ENCODE data around the gene CCDC188. TPM values are rescaled to one million over a fixed set of nuclear protein-coding genes. Genes with fewer than 3 reads are reported as not detected.

Gene CCDC188
- total and polyA plus RNA-seq, 2 of the 4 experiments (the other 2 are of a cell fraction) = 0.10 TPM; not detected in 1

DNA sequence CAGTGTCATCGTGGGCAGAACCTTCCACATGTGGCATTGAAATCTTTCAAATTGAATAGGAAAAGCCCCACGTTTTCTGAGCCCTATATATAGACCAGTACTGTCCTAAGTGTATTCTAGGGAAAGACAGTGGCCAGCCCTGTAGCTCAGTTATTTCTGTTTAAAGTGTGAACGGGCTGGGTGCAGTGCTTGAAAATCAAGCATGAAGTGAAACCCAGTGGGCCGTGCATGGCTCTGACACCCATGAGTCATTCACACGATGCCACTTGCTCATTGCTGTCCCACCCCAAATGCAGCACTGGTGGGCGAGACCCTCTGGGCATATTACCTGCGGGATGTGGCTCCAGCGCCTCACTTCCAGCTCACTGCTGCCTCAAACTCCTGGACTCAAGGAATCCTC, 29.8 kb upstream of the CCDC188 start:
- no peak for DNase-seq
- no peak overlapping the region for H2BK20ac ChIP-seq (ENCODE audit: low read depth, low read length)
- TF ChIP-seq RCOR1 (IDR thresholded peaks at IDR 0.05; ENCODE audit: insufficient replicate concordance, low read length) = no peak
- TF ChIP-seq, protein P1, sequence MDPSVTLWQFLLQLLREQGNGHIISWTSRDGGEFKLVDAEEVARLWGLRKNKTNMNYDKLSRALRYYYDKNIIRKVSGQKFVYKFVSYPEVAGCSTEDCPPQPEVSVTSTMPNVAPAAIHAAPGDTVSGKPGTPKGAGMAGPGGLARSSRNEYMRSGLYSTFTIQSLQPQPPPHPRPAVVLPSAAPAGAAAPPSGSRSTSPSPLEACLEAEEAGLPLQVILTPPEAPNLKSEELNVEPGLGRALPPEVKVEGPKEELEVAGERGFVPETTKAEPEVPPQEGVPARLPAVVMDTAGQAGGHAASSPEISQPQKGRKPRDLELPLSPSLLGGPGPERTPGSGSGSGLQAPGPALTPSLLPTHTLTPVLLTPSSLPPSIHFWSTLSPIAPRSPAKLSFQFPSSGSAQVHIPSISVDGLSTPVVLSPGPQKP (IDR thresholded peaks at IDR 0.05; ENCODE audit: borderline replicate concordance, low read depth, low read length) = no peak
- TF ChIP-seq, protein P2, sequence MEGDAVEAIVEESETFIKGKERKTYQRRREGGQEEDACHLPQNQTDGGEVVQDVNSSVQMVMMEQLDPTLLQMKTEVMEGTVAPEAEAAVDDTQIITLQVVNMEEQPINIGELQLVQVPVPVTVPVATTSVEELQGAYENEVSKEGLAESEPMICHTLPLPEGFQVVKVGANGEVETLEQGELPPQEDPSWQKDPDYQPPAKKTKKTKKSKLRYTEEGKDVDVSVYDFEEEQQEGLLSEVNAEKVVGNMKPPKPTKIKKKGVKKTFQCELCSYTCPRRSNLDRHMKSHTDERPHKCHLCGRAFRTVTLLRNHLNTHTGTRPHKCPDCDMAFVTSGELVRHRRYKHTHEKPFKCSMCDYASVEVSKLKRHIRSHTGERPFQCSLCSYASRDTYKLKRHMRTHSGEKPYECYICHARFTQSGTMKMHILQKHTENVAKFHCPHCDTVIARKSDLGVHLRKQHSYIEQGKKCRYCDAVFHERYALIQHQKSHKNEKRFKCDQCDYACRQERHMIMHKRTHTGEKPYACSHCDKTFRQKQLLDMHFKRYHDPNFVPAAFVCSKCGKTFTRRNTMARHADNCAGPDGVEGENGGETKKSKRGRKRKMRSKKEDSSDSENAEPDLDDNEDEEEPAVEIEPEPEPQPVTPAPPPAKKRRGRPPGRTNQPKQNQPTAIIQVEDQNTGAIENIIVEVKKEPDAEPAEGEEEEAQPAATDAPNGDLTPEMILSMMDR (conservative IDR thresholded peaks at IDR 0.05; ENCODE audit: low read depth, low read length) = no peak
- TF ChIP-seq MAFK (IDR thresholded peaks at IDR 0.05; ENCODE audit: low read depth, low read length) = no peak
- no peak for TF ChIP-seq POLR2A (IDR thresholded peaks at IDR 0.05; ENCODE audit: low read depth, low read length)
- TF ChIP-seq BHLHE40 (IDR thresholded peaks at IDR 0.05; ENCODE audit: low read depth, low read length) = no peak
- TF ChIP-seq RFX5 (IDR thresholded peaks at IDR 0.05; ENCODE audit: low read depth, low read length) = no peak
- no peak for TF ChIP-seq NFE2L2 (IDR thresholded peaks at IDR 0.05; ENCODE audit: low read depth, low read length)
- TF ChIP-seq CEBPB (IDR thresholded peaks at IDR 0.05; ENCODE audit: low read depth, low read length) = no peak
- TF ChIP-seq MXI1 (IDR thresholded peaks at IDR 0.05; ENCODE audit: borderline replicate concordance, low read depth, low read length) = no peak
- no peak for TF ChIP-seq SMC3 (IDR thresholded peaks at IDR 0.05; ENCODE audit: low read depth, low read length)
- no peak for TF ChIP-seq FOS (IDR thresholded peaks at IDR 0.05; ENCODE audit: low read depth, low read length)
- TF ChIP-seq CHD1 (IDR thresholded peaks at IDR 0.05; ENCODE audit: low read depth, low read length) = no peak
- TF ChIP-seq, protein P3, sequence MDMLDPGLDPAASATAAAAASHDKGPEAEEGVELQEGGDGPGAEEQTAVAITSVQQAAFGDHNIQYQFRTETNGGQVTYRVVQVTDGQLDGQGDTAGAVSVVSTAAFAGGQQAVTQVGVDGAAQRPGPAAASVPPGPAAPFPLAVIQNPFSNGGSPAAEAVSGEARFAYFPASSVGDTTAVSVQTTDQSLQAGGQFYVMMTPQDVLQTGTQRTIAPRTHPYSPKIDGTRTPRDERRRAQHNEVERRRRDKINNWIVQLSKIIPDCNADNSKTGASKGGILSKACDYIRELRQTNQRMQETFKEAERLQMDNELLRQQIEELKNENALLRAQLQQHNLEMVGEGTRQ (IDR thresholded peaks at IDR 0.05; ENCODE audit: low read depth, low read length) = no peak
- TF ChIP-seq RAD21 (IDR thresholded peaks at IDR 0.05; ENCODE audit: low read length) = no peak
- no peak for TF ChIP-seq MAZ (IDR thresholded peaks at IDR 0.05; ENCODE audit: borderline replicate concordance, low read depth, low read length)
- dilution Hi-C loops (cut with HindIII; ENCODE audit: low sequenced_read_pairs, unreplicated experiment) = no loop called here
- H2BK120ac ChIP-seq (ENCODE audit: low read depth, low read length) = no peak overlapping the region
- H3K4me2 ChIP-seq (ENCODE audit: low read depth, low read length) = no peak overlapping the region
- H4K20me1 ChIP-seq (ENCODE audit: insufficient read depth, low read length) = no peaks in the 10 kb centered on the region
- H2AK9ac ChIP-seq (replicated peaks; ENCODE audit: low read depth, low read length, poor library complexity) = no peak overlapping the region
- WGBS, 2 experiments (ENCODE audit: extremely low coverage in 2 of 2, insufficient read length in 1 of 2) = 80% methylated on average over 1 of the region's 8 CpGs; no CpG with 5 or more reads in 1 of the 2 experiments
- ATAC-seq (ENCODE audit: low read depth) = no peak
- no peak overlapping the region for H3K23ac ChIP-seq (ENCODE audit: low read depth, low read length)
- POLR2A ChIA-PET (ENCODE audit: unreplicated experiment) = no interaction called here
- H3K27ac ChIP-seq (ENCODE audit: insufficient read depth, low read length) = no peak overlapping the region
- H2BK15ac ChIP-seq (ENCODE audit: low read depth, low read length) = no peak overlapping the region
- no peak overlapping the region for H3K18ac ChIP-seq (ENCODE audit: low read depth, low read length)
- in situ Hi-C loops (cut with MboI; ENCODE audit: low sequenced_read_pairs) = no loop called here
- H4K8ac ChIP-seq (ENCODE audit: low read depth in 2 of 2, low read length in 2 of 2) = no peak overlapping the region
- H3K14ac ChIP-seq (replicated peaks; ENCODE audit: low read depth, low read length) = no peak overlapping the region
- H4K91ac ChIP-seq (ENCODE audit: insufficient read depth, low read depth, low read length) = no peak overlapping the region
- no TSS peak for BruUV-seq (replicated peaks)
- H3K4me3 ChIP-seq (ENCODE audit: insufficient read depth, low read depth, low read length) = no peak overlapping the region
- H2AFZ ChIP-seq (replicated peaks; ENCODE audit: low read length, poor library complexity) = no peak overlapping the region
- no peak overlapping the region for H3K9ac ChIP-seq (ENCODE audit: low read depth, low read length)
- peaks cover 43% of the 10 kb centered on the region for H3K27me3 ChIP-seq (ENCODE audit: control insufficient read depth, insufficient read depth, low read length)
- intact Hi-C loops (cut with micrococcal nuclease) = loop anchor here (1.0 kb wide), 1 partner anchor 8 kb away; no protein-coding TSS in a partner anchor
- H2BK5ac ChIP-seq (ENCODE audit: low read depth, low read length, poor library complexity, severe bottlenecking) = no peak overlapping the region
- no peaks in the 10 kb centered on the region for H3K36me3 ChIP-seq (ENCODE audit: control insufficient read depth, insufficient read depth, low read length)
- no peak overlapping the region for H3K4ac ChIP-seq (ENCODE audit: low read depth, low read length)
- no peaks in the 10 kb centered on the region for H3K9me1 ChIP-seq (ENCODE audit: insufficient read depth, low read length)
- CTCF ChIA-PET = no interaction called here
- no peaks in the 10 kb centered on the region for H3K4me1 ChIP-seq (ENCODE audit: control insufficient read depth, insufficient read depth, low read length)
- H4K5ac ChIP-seq (ENCODE audit: low read depth, low read length) = no peak overlapping the region
- no peak overlapping the region for H2AK5ac ChIP-seq (ENCODE audit: low read depth, low read length)
- H3K56ac ChIP-seq (ENCODE audit: extremely low read depth, insufficient read depth, low read length) = no peak overlapping the region
- no peaks in the 10 kb centered on the region for H3K79me1 ChIP-seq (ENCODE audit: low read depth in 1 of 2, low read length in 2 of 2)
- no peaks in the 10 kb centered on the region for H3K9me3 ChIP-seq (ENCODE audit: control insufficient read depth, insufficient read depth, low read length)
